Measurements from ENCODE around the gene LHFPL2. TPM values are rescaled to one million over a fixed set of nuclear protein-coding genes. Genes with fewer than 3 reads are reported as not detected.

The LHFPL2 gene
- total RNA-seq, 1 donor from 2014 or later = 33.1 TPM

- DNase-seq (ENCODE audit: low read depth) = no peak
- H3K4me3 ChIP-seq (ENCODE audit: low read depth, low read length) = no peak overlapping the region
- TF ChIP-seq CTCF (IDR thresholded peaks at IDR 0.05; ENCODE audit: insufficient read depth, low read length, poor library complexity, severe bottlenecking) = no peak
- no peaks in the 10 kb centered on the region for H3K27me3 ChIP-seq (ENCODE audit: control insufficient read depth, insufficient read depth, low read length)
- H3K36me3 ChIP-seq (ENCODE audit: control insufficient read depth, insufficient read depth, low read length) = no peaks in the 10 kb centered on the region
These were observed 108.1 kb downstream of the LHFPL2 start for GRCh38 chr5:78540335-78541085.

GRCh38 chr5:78538240-78538850 is 110.2 kb downstream of the LHFPL2 start:
- TF ChIP-seq CTCF (IDR thresholded peaks at IDR 0.05; ENCODE audit: insufficient read depth, low read length, poor library complexity, severe bottlenecking) = no peak
- DNase-seq (ENCODE audit: low read depth) = no peak
- H3K4me3 ChIP-seq (ENCODE audit: low read depth, low read length) = no peak overlapping the region
- no peaks in the 10 kb centered on the region for H3K27me3 ChIP-seq (ENCODE audit: control insufficient read depth, insufficient read depth, low read length)
- H3K36me3 ChIP-seq (ENCODE audit: control insufficient read depth, insufficient read depth, low read length) = no peaks in the 10 kb centered on the region

DNA sequence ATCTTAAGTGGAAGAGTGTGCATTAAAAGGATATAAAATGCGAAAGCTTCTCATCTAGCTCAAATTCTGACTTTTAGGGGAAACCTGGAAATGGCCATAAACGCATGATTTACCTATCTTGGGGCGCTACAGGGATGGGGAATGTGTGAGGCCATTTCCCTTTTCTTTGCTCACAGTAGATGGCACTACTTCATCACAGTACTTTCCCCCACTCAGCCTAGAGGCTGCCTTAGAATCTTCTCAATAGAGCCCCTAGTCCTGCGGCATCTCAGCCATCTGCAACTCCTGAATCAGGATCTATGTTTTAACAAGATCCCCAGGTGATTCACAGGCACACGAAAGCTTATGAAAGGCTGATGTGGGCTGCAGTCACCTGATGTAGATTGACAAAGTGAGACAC is 110.8 kb downstream of the LHFPL2 start:
- DNase-seq (ENCODE audit: low read depth) = no peak
- H3K4me3 ChIP-seq (ENCODE audit: low read depth, low read length) = no peak overlapping the region
- peak; percentile 59 for TF ChIP-seq CTCF (IDR thresholded peaks at IDR 0.05; ENCODE audit: insufficient read depth, low read length, poor library complexity, severe bottlenecking)
- H3K27me3 ChIP-seq (ENCODE audit: control insufficient read depth, insufficient read depth, low read length) = no peaks in the 10 kb centered on the region
- no peaks in the 10 kb centered on the region for H3K36me3 ChIP-seq (ENCODE audit: control insufficient read depth, insufficient read depth, low read length)

GRCh38 chr5:78537411-78537810 is 111.2 kb downstream of the LHFPL2 start:
- TF ChIP-seq CTCF (IDR thresholded peaks at IDR 0.05; ENCODE audit: insufficient read depth, low read length, poor library complexity, severe bottlenecking) = no peak
- no peak overlapping the region for H3K4me3 ChIP-seq (ENCODE audit: low read depth, low read length)
- no peaks in the 10 kb centered on the region for H3K36me3 ChIP-seq (ENCODE audit: control insufficient read depth, insufficient read depth, low read length)
- no peak for DNase-seq (ENCODE audit: low read depth)
- H3K27me3 ChIP-seq (ENCODE audit: control insufficient read depth, insufficient read depth, low read length) = no peaks in the 10 kb centered on the region

- no peak for DNase-seq (ENCODE audit: low read depth)
- TF ChIP-seq CTCF (IDR thresholded peaks at IDR 0.05; ENCODE audit: insufficient read depth, low read length, poor library complexity, severe bottlenecking) = no peak
- no peaks in the 10 kb centered on the region for H3K27me3 ChIP-seq (ENCODE audit: control insufficient read depth, insufficient read depth, low read length)
These were observed 111.8 kb downstream of the LHFPL2 start for GRCh38 chr5:78536661-78537196.

More at GRCh38 chr5:78536661-78537196, 111.8 kb downstream of the LHFPL2 start:
- no peaks in the 10 kb centered on the region for H3K36me3 ChIP-seq (ENCODE audit: control insufficient read depth, insufficient read depth, low read length)
- H3K4me3 ChIP-seq (ENCODE audit: low read depth, low read length) = no peak overlapping the region
